DMS 273 (cell line): Measurements from ENCODE around the gene ZMIZ2.
A peak's percentile ranks its signal among the peaks of the same experiment; 100 is the strongest.
"Not testable (repeated sequence)": the region's sequence is repeated elsewhere in the genome, so short reads cannot be mapped to it uniquely, and the experiment has no call there.

Experiments
- DNase-seq: peaks from one replicate; lab custom pipeline; 2025; ENCODE audit not compliant: unreplicated experiment; lab: John Stamatoyannopoulos, UW

Gene ZMIZ2

GRCh38 chr7:44727937-44728262, 20.7 kb upstream of the ZMIZ2 start:
- no peak for DNase-seq

GRCh38 chr7:44729949-44730590, 18.6 kb upstream of the ZMIZ2 start:
- DNase-seq: no peak

DNA sequence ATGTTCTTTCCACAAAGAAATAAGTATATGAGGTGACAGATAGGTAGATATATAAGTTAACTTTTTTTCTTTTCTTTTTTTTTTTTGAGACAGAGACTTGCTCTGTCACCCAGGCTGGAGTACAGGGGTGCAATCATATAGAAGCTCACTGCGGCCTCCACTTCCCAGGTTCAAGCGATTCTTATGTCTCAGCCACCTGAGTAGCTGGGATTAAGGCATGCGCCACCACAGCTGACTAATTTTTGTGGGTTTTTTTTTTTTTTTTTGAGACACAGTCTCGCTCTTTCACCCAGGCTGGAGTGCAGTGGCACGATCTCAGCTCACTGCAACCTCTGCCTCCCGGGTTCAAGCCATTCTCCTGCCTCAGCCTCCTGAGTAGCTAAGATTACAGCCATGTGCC, 15.7 kb upstream of the ZMIZ2 start:
- DNase-seq: not testable (repeated sequence)

- no peak for DNase-seq
Measured at GRCh38 chr7:44733708-44734481, 14.8 kb upstream of the ZMIZ2 start.

DNA sequence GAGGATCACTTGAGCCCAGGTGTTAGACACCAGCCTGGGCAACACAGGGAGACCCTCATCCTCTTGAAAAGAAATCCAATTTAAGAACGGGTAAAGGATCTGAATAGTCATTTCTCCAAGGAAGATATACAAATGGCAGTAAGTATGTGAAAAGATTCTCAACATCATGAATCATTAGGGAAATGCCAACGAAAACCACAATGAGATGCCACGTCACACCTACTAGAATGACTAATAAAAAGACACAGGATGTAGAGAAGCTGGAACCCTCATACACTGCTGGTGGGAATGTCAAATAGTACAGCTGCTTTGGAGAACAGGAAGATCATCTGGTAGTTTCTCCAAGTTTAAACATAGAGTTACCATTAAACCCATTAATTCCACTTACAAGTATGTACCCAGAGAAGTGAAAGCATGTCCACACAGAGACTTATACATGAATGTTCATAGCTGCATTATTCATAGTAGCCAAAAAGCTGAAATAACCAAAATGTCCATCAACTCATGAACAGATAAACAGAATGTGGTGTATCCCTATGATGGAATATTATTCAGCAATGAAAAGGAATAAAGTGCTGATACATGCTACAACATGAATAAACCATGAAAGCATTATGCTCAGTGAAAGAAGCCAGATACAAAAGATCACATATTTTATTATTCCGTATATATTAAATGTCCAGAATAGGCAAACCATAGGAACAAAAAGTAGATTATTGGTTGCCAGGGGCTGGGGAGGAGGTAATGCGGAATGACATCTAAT, 13.1 kb upstream of the ZMIZ2 start:
- no peak for DNase-seq

- DNase-seq: no peak
Measured at GRCh38 chr7:44736896-44737295, 11.8 kb upstream of the ZMIZ2 start.

- no peak for DNase-seq
Measured at GRCh38 chr7:44738051-44738723, 10.5 kb upstream of the ZMIZ2 start.

- no peak for DNase-seq
Measured at GRCh38 chr7:44738876-44739665, 9.6 kb upstream of the ZMIZ2 start.

- DNase-seq: peak; percentile 34
Measured at GRCh38 chr7:44740055-44740454, 8.6 kb upstream of the ZMIZ2 start.

DNA sequence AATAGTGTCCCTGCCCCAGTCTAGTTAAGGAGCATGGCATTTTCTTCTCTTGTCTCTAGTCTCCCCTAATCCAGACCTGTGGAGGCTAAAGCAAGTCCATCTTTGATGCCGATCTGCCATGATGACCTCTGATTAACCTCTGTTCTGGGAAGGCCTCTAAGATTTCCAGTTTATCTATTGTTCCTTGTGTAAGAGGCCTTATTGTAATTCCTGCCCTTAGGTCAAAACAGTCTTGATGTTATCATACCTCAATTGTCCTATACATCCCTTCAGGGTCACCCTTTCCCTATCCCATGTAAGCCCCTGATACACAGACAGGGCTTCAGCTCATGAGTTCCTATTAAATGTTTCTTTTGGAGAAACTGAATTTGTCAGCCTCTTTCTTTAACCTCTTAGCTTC, 4.9 kb upstream of the ZMIZ2 start:
- no peak for DNase-seq

DNA sequence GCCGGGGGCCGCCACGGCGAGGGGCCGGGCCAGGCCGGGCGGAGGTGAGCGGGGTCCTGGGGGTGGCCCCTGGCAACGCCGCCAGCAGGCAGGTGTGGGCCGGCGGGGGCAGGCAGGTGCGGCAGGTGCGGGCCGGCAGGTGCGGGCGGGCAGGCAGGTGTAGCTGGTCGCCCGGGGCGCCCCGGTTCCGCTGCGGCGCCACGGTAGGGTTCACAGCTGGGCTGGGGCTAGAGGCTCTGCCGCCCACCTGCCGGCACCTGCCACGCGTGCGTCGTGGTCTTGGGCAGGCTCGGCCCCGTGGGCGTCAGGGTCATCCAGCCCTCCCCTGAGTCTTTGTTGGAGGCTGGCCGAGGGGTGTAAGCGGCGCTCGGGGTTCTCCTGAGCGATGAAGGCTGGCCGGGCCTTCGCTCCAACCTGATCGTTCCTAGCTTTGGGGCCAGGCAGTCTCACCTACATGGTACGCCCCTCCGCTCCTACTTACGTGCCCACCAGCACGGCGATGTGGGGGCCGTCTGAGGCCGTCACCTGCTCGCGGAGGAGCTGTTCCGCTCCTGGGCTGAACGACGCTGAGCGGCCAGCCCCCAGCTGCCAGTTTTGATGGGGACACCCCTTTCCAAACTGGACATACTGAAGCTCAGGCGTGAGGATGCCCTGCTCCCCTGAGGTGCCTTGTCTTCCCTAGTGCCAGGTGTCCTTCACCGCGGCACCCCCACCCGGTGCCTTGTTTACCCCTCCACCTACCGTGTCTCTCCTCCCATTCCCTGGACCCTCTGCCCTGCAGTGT, 493 bp downstream of the ZMIZ2 start:
- DNase-seq: peak; percentile 52

DNA sequence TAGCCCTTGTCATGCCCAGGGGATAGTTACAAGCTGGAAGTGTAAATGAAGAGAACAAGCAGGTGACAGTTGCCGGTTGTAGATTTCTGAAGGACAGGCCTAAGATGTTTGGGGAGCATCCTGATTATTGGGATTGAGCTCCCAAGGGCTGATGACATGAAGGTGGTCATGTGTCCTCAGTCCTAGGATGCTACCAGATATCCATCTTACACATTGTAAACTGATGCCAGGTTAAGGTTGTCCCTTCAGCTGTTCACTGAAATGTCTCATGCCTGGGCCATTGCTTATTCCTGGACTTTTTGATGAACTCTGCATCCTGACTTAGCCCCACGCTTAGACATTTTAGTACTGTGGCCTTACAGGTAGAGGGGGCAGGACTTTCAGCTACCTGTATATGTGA, 1.3 kb downstream of the ZMIZ2 start:
- DNase-seq: no peak

DNA sequence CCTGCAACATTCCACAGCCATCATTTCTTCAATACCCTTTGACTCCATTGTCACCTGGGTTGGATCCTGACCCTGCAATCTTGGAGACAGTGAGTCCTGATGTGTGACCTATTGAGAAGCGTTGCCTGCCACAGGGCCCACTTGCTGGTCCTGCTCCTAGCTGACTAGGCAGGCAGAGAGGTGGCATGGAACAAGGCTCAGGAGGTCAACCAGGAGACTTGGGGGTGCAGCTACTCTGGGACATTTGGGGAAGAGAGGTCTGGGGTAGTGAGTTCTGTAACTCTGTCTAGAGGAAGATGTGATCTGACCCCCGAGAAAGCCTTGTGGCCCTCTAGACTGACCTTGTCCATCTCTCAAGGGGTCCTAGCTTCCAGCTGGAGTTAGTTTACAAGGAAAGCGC, 1.8 kb downstream of the ZMIZ2 start:
- no peak for DNase-seq

GRCh38 chr7:44750921-44751571, 2.4 kb downstream of the ZMIZ2 start:
- peak; percentile 42 for DNase-seq

GRCh38 chr7:44752822-44753221, 4.2 kb downstream of the ZMIZ2 start:
- no peak for DNase-seq

DNA sequence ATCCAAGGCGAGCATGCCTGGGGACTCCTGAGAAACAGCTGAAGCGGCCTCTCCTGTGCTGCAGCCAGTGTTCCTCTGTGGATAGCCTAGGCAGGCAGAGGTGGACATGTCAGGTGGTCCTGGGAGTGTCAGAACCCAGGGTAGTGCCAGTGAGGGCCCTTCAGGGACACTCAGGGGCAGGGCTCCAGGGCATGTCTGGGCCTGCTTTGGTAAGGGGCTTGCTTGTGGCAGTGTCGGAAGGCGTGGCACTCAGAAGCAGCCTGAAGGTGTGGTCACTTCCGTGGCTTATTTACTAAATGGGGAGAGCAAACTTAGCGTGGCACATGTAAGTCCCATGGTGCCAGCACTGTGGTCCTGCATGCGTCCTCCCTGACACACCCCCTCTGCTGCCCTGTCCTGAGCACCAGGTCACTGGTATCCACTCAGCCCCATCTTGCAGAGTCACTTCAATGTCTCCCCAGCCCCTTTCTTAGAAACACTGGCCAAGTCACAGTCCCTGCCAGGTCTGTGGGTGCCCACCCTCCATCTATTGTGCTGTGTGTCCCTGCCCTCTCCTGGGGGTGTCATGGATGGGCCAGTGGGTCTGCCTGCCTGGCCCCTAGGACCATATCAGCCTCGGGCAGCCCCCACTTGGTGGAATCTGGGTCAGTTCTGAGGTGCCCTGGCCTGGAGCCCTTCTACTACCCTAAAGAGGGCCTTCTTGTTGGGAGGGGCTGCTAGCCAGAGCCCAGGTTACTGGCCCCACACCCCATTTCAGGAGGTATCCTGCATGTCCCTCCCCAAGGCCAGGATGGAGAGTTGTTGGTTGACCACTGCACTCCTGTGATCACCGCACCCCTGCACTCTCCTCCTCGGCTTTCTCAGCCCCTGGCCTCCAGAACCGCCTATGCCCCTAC, 6.4 kb downstream of the ZMIZ2 start:
- no peak for DNase-seq

GRCh38 chr7:44755698-44756627, 7.3 kb downstream of the ZMIZ2 start:
- DNase-seq: no peak
